DLD1 (cell line): ENCODE results near the gene PIP4P1.
"Not testable (repeated sequence)": the region's sequence is repeated elsewhere in the genome, so short reads cannot be mapped to it uniquely, and the experiment has no call there.

Experiments
- in situ Hi-C: cut with HindIII; loops from 2 replicates; pipeline ENCODE4 v1.10.0; 2017; ENCODE audit warnings: low sequenced_read_pairs

The PIP4P1 gene

DNA sequence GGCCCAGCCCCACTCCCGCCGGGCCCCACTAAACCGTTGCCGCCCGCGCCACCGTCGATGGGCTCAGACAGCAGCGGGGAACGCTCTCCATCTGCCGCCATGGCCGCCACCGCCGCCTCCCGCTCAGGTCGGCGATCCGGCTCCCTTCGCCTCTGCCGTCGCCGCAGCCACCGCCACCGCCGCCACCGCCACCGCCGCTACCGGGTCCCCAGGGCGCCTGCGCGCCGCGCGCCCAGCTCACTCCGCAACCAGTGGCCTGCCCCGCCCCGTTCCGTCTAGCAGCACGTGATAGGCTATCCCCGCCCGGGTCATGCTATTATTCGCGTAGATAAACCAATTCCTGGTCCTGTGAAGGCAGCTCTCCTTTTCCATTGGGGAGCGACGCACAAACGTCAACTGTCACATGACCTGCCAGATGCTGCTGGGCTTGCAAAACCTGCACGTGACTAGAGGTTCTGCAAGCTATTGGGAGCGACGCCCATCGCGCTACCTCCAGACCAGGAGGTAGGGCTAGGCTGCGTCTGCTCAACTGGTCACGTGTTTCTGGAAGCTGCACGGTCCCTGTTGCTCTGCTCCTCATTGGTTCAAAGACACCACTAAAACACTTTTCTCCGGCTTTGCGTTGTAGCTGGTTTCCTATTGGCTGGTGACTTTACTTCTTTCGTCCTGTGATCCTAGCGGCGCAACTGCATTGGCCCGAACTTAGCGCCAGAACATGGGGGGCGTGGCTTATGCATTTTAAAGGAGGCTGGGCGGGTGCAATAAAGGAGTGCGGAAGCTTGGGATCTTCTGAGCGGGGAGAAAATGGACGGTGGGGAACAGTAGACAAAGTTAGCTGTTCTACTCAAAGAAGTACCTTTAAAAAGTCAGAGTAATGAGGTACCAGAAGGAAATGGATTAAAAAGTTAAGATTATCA lies at the start of gene PIP4P1:
PIP4P1 (minus strand) TSS at position 210 of the 917 bp plus-strand sequence; CDS start at position 101, 109 bp downstream.
- in situ Hi-C loops: no loop called here

DNA sequence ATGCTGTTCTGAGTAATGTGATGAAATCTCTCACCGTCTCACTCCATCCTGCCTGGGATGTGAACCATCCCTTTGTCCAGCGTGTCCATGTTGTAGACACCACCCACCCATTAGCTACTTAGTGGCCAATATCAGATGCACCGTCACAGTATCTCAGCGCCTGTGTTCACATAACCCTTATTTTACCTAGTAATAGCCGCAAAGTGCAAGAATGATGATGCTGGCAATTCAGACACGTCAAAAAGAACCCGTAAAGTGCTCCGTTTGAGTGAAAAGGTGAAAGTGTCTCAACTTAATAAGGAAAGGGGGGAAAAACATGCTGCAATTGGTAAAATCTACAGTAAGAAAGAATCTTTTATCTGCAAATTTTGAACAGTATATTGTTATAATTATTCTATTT lies 47.1 kb upstream of the PIP4P1 start:
- in situ Hi-C loops: no loop called here

DNA sequence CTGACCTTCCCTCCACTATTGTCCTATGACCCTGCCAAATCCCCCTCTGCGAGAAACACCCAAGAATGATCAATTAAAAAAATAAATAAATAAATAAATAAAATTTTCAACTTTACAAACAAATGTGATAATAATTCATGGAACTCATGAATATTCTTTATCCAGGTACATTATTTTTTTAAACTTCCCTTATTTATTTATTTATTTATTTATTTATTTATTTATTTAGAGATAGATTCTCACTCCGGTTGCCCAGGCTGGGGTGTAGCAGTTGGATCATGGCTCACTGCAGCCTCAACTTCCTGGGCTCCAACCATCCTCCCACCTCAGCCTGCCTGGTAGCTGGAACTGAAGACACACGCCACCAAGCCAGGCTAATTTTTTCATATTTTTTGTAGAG lies 46.3 kb upstream of the PIP4P1 start:
- in situ Hi-C loops: not testable (repeated sequence)

DNA sequence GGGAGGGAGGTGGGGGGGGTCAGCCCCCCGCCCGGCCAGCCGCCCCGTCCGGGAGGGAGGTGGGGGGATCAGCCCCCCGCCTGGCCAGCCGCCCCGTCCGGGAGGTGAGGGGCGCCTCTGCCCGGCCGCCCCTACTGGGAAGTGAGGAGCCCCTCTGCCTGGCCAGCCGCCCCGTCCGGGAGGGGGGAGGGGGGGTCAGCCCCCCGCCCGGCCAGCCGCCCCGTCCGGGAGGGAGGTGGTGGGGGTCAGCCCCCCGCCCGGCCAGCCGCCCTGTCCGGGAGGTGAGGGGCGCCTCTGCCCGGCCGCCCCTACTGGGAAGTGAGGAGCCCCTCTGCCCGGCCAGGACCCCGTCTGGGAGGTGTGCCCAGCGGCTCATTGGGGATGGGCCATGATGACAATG lies 45.5 kb upstream of the PIP4P1 start:
- in situ Hi-C loops: not testable (repeated sequence)

DNA sequence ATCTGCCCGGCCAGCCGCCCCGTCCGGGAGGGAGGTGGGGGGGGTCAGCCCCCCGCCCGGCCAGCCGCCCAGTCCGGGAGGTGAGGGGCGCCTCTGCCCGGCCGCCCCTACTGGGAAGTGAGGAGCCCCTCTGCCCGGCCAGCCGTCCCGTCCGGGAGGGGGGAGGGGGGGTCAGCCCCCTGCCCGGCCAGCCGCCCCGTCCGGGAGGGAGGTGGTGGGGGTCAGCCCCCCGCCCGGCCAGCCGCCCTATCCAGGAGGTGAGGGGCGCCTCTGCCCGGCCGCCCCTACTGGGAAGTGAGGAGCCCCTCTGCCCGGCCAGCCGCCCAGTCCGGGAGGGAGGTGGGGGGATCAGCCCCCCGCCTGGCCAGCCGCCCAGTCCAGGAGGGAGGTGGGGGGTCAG lies 45.0 kb upstream of the PIP4P1 start:
- in situ Hi-C loops: not testable (repeated sequence)

DNA sequence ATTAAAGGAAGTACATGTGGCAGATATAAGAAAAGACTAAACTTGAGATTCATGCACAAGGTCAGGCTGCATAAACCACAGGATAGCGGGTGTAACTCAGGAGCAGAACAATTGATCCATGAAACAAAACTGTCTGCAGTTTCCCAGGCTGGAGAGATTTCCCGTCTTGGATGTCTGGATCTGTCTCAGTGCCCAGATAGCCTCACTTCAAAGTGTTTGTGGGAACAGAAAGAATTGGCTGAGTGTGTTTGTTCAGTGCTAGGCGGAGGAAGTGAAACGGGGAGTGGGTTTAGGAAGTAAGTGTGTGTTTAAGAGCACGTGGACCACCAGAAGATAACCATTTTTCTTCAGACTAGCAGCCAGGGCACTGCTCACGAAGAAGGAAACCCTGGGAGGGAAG lies 42.7 kb upstream of the PIP4P1 start:
- in situ Hi-C loops: no loop called here

DNA sequence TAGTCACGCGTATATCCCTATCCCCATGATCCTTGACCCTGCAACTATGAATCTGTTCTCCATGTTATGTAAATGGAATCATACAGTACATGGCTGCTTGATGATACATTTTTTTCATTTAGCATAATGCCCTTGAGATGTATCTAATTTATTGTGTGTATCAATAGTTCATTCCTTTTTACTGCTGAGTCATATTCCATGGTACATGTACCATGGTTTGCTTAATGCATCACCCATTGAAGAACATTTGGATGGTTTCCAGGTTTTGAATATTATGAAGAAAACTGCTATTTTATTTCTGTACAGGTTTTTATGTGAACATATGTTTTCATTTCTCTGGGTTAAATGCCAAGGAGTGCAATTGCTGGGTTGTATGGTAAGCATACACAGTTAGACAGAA lies 40.1 kb upstream of the PIP4P1 start:
- in situ Hi-C loops: no loop called here

DNA sequence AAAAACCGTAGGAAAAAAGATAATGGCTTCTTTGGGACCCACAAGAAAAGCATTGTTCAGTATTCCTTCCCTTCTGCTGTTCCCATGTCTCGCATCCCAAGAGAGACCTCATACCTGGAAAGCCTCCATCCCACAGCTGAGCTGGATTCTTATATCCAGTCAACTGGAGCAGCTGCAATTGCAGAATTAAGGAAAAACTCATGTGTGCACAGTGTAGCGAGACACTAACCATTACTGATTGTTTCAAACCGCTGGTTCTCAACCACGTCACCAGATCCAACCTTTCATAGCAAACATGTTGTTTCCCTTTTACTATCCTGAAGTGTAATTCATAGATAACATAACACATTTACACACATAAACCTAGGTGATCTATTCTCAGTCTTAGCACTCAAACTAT lies 38.6 kb upstream of the PIP4P1 start:
- in situ Hi-C loops: no loop called here

DNA sequence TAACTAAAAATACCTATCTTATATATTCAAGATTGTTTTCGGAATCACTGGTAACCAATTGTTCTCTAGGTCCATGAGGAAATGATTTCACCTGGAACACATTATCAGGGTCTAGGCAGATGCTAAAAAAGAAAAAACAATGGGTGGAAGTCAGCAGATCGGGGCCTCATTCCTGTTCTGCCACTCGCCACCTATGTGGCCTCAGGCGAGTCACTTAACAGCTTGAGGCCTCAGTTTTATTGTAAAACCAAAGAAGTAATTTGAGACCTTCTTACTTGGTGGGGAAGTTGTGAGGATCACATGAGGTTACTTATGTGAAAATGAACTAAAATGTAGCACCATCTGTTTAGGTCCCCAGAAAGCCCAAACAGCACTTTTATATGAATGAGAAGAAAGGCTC lies 37.9 kb upstream of the PIP4P1 start:
- in situ Hi-C loops: no loop called here

DNA sequence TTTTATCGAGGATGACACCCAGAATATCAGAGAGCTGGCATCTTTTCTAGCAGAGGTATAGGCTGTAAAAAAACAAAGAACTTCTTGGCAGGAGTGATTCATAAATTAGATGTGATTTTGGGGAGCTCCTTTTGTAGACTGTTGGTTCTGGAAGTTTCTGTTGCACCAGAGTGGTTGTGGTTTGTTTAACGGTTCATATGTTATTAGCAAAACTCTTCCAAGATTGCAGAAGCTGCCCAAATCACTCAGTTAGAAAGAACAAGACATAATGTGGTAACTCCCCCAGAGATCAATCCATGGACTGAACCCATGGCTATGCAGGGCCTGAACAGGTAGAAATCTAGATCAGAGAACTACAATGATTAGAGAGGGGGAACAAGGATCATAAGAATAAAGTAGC lies 37.4 kb upstream of the PIP4P1 start:
- in situ Hi-C loops: no loop called here

DNA sequence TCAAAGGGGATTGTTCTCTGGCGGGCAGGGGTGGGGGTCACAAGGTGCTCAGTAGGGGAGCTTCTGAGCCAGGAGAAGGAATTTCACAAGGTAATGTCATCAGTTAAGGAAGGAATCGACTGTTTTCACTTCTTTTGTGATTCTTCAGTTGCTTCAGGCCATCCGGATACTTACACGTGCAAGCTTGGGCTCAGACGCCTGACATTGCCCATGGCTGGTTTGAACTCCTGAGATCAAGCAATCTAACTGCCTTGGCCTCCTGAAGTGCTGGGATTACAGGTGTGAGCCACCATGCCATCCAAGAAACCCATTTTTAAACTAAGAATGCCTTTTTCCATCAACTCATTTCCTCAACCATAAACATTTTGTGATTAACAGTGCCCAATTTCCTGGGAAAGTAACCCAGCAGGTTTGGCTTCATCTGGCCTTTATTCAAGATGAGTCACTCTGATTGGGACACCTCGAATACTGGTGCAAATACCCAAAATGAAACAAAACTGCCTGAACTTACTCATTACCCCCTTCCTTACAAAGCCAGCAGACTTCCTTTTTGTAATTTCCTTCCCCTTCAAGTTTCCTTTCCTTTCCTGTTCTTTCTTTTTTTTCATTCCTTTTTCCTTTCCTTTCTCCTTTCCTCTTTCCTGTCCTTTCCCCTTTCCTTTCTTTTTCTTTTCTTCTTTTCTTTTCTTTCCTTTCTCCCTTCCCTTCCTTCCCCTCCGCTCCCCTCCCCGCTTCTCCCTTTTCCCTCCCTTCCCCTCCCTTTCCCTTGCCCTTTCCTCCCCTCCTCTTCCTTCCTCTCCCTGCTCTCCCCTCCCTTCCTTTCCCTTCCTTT lies 33.9 kb upstream of the PIP4P1 start:
- in situ Hi-C loops: no loop called here

DNA sequence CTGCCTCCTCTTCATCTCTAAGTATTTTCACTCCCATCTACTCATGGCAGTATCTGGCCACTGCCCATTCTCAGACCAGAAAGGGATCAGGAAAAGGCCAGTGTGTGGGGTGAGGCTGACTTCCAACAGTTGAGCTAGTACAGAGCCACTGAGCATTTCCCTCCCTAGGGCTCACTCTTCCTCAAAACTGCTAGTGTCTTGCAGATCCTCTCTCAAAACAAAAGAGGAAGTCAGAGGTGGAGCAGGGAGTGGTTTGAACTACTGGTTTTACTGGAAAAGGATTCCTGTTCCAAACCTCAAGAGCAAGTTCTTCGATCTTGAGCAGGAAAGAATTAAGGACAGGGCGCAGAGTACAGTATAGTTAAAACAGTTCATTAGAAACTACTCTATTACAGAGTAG lies 32.4 kb upstream of the PIP4P1 start:
- in situ Hi-C loops: no loop called here

DNA sequence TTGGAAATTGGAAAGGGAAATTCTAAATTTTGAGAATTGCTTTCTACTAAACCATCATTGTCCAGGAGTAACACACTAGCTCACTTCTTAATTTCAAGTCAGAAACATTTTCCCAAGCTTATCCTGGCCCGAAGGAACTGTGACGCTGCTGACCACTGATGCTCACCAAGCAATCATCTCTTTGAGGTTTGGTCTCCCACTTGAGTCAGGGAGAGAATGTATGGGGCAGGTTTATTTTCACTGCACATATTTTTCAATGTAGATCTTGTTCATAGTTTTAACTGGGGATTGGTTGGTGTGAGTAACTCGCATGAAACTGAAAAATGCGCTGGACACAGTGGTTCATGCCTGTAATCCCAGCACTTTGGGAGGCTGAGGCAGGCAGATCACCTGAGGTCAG lies 31.3 kb upstream of the PIP4P1 start:
- in situ Hi-C loops: no loop called here

DNA sequence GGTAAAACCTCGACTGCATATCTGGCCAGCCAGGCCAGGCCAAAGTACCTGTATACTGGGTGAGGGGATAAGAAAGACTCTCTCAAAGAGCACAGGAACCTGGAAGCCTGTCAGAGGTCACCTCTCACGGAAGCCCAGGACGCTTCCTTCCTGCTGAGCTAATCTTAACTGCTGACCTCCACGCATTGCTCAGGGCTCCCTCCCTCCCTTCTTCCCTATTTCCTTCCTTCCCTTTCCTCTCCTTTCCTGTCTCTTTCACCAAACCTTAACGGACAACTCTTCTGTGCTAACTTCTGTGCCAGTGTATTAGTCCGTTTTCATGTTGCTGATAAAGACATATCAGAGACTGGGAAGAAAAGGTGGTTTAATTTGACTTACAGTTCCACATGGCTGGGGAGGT lies 29.3 kb upstream of the PIP4P1 start:
- in situ Hi-C loops: no loop called here

DNA sequence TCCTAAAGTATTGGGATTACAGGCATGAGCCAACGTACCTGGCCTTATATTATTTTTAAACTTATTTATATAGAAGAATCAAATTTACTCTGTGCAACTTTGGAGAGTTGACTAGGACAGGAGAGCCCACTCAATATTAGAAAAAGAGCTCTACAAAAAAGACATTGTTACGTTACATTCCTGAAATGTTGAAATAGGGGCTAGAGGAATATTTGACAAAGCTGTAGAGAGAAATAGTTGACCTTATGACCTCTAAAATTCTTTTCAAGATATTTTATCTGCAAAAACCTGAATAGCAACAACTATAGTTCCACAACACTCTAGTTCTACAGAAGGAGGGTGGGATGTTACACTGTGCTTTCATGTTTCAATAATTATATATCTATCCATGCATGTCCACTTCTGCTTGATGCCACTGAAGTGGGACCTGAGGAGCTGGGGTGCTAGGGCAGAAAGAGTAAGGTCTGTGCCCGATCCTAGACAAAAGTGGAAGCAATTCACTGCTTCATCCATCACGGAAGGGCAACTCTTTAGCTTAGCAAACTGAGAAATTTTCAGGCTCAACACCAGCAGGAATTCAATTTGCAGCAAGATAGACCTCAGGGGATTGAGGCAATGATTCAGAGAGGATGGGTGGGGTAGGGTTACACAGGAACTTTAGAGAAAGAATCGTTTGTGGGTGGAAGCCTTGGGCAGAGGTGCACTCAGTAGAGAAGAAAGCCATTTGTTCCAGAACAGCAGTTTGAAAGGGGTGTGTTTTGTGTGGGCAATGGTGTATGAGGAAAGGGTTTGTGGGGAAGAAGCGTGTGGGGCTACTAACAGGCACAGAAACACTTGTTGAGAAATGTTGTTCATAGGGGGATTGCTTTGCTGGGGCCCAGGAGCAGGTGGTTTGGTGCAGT lies 28.1 kb upstream of the PIP4P1 start:
- in situ Hi-C loops: no loop called here

DNA sequence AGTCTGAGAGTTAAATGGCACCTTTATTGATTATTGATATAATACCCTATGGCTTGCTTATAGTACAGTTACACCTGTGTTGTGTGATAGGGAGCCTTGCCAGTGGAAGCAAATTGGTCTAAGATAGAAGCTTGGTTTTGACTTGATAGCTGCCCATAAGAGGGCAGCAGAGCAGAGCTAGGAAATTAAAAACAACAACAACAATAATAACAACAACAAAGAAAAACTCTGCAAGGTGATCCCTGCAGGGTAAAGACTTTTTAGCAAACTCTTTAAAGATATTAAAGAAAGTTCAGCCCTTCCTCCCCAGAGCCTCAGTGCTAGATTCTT lies 26.1 kb upstream of the PIP4P1 start:
- in situ Hi-C loops: no loop called here

DNA sequence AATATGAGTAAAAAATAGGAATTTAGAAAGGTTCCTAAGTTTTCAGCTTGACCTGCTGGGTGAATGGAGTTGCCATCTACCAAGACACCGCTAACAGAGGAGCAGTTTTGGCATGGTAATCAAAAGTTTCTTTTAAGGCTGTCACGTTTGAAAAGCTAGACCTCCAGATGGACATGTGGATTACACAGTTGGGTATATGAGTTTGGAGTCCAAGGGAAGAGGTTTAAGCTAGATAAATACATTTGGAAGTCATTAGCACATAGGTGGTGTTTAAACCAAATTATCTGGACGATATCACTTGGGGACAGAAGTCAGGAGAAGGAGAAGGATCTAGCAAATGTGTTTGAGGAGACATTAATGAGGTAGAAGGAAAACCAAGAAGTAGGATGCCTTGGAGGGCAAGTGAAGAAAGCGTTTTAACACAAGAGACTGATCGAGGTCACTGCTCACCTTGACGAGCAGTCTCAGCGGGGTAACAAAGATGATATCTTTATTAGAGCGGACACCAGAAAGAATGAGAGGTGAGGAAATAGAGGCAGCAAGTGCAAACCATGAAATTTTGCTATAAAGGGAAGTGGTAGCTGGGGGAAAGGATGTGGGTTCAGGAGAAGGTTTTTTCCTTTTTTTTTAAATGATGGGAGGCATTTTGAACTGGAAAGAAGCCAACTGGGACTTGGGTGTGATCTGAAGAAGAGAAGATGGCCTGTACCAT lies 25.6 kb upstream of the PIP4P1 start:
- in situ Hi-C loops: no loop called here

DNA sequence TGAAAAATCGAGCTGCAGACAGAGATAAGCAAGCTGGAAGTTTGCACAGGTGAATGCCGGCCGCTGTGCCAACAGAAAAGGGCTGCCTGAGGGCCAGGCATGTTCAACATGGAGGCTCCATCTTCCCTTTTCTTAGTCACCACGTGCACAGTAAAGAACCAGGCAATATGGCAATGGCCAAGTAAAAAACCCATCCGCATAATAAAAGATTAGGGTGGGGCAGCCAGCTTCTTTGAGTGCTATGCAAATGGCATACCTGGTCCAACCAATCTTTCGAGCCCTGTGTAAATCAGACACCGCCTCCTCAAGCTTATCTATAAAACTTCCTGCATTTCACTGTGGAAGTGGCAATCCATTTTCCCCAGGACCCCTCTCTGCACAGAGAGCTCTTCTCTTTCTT lies 24.7 kb upstream of the PIP4P1 start:
- in situ Hi-C loops: no loop called here

DNA sequence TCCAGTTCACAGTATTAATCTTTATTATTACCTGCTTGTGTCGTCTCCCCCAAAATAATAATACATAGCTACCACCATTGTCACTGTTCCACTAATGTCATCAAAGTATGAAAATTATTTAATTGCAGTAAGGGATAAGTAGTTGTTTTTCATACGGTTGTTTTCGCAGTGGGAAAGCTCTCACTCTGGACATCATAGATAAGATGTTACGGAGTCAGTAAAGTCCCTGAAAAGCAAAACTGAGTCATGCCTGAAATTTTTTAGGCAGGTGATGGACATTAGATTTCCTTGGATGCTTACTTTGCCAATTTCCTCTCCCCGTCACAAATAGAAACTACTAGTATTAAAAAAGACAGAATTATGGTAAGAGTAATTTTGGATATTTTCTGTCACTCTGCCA lies 21.1 kb upstream of the PIP4P1 start:
- in situ Hi-C loops: no loop called here

DNA sequence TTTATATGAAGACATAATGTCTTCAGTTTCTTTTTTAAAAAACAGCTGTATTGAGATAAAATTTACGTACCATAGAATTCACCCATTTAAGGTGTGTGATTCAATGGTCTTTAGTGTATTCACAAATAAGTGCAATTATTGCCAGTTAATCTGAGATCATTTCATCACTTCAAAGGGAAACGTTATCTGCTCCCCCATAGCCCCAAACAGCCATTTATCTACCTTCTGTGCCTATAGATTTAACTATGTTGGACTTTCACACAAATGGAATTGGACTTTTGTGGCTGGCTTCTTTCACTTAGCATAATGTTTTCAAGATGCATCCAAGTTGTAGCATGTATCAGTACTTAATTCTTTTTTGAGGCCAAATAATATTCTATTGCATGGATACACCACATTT lies 17.7 kb upstream of the PIP4P1 start:
- in situ Hi-C loops: loop anchor here (10.0 kb wide), 1 partner anchor 54 kb away; no protein-coding TSS in a partner anchor
